ENCODE measurements around the gene MYO16.

The MYO16 gene

GRCh38 chr13:109154146-109154545 lies 524.7 kb downstream of the MYO16 start:
- DNase-seq (ENCODE audit: low read depth in 2 of 2) = no peak

GRCh38 chr13:109154546-109154945 lies 525.1 kb downstream of the MYO16 start:
- no peak for DNase-seq (ENCODE audit: low read depth in 2 of 2)

- no peak for DNase-seq (ENCODE audit: low read depth in 2 of 2)
Observed at GRCh38 chr13:109154966-109155761, 525.8 kb downstream of the MYO16 start.

- no peak for DNase-seq (ENCODE audit: low read depth in 2 of 2)
Observed at GRCh38 chr13:109156181-109156935, 526.9 kb downstream of the MYO16 start.

DNA sequence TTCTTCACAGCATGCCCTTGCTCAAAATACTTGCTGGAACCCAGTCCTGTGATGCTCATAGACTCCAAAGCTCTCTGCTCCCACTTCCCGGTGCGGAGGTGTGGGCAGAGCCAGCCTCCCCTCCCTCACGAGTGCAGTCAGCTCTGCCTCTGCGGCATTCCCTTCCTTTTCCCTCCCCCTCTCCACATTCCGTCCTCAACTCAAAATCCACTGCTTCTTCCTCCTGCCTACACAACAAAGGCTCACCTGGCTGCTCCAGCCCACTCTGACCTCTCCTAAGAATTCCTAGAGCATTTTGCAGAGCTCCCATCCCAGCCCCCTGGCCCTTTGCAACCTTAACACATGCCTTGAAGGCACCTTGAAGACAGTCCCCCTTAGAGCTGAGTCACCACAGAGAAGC lies 527.9 kb downstream of the MYO16 start:
- no peak for DNase-seq (ENCODE audit: low read depth in 2 of 2)

- no peak for DNase-seq (ENCODE audit: low read depth in 2 of 2)
Observed at GRCh38 chr13:109158383-109158782, 529.0 kb downstream of the MYO16 start.

DNA sequence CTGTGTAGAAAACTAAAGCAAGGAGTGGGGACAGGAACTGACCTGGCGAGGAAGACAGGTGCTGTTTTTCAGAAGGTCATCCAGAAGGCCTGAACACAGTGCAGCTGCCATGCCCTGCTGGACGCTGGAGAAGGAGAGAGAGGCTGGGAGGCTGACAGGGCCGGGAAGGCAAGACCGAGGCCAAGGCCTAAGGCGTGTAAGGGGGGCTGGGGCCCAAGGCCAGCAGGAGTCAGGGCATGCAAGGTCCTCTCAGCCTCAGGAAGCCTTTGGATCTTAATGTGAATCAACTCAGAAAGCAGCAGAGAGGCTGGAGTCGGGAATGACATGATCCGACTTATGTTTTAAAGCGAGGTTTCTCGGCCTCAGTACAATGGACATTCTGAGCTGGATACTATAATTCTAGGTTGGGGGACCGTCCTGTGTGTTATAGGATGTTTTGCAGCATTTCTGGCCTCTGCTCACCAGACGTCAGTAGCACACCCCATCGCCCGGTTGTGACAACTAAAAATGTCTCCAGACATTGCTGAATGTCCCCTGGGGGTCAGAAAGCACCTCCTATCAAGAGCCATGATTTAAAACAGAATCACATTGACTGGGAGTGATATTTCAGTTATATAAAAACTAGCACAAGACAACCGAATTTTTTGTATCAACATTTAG lies 530.4 kb downstream of the MYO16 start:
- no peak for DNase-seq (ENCODE audit: low read depth in 2 of 2)

DNA sequence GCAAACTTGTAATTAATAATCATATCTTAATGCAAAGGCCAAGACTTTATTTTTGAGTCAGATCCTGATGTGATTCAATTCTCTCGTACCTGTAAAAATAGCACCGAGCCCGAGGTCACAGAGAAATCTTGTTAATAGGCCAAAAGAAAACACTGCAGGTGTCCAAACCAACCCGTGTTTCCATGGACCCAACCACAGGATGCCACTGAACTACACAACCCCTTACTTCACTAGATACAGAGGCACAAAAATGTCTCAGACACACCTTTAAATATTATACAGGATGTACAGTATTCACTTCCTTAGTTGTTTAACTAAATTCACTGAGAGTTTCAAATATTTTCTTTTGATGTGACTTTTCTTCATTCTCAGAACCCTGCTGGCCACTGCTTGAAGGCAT lies 530.9 kb downstream of the MYO16 start:
- no peak for DNase-seq (ENCODE audit: low read depth in 2 of 2)

GRCh38 chr13:109160887-109161669 lies 531.7 kb downstream of the MYO16 start:
- DNase-seq (ENCODE audit: low read depth in 2 of 2) = no peak

GRCh38 chr13:109162248-109163036 lies 533.0 kb downstream of the MYO16 start:
- no peak for DNase-seq (ENCODE audit: low read depth in 2 of 2)

DNA sequence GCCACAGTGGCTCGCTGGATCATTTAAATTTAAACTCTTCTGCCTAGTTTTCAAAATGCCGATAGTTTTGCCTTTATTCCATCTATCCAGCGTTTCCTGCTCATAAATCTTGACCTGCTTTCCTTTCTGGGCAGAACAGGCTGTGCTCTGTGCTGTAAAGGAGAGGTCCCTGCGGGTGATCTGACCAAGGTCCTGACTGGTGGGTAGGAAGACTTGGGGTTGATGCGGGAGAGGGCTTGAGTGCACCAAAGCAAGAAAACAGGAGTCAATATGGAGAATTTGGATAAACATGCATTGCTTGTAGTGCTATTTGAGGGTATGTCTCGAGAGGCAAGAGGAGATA lies 533.6 kb downstream of the MYO16 start:
- DNase-seq (ENCODE audit: low read depth in 2 of 2) = no peak

DNA sequence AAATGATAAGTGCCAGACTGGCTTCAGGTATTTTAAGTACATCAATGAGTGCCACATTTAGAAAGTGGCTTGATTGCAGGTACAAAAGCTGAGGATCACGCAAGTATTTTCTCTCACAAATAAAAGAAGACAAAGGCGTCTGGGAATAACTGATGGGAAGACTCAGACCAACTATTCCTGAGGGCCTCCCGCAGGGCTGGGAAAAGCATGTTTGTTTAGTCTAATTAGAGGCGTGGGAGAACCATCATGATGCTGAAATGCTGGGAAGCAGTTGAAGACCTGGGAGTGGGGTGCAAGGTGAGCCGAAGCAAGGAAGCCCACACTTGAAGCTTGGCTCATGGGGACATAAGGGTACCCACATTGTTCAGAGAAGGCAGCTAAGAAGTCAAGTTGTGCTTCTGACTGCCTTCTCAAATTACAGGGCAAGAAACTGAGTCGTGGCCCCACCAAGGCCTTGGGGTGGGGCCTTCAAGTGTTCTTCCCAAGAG lies 536.0 kb downstream of the MYO16 start:
- DNase-seq (ENCODE audit: low read depth in 2 of 2) = no peak

GRCh38 chr13:109166804-109167203 lies 537.4 kb downstream of the MYO16 start:
- DNase-seq (ENCODE audit: low read depth in 2 of 2) = no peak

DNA sequence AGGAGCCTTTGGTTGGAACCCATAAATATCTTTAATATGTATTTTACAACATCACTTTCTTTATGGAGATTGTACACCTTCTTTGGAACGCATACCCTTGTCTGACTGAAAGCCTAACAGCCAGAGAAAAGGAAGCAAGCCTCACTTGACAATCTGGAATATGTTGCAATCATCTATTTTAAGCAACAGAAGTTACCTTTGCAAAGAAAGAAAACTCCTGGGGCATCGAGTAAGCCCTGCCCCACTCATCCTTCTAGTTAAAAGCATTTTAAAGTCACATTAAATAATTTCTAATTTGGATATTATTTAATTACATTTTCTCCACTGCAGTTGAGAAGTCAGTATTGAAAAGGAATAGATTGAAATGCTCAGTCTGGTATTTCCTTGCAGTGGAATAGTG lies 542.7 kb downstream of the MYO16 start:
- DNase-seq (ENCODE audit: low read depth in 2 of 2) = no peak

DNA sequence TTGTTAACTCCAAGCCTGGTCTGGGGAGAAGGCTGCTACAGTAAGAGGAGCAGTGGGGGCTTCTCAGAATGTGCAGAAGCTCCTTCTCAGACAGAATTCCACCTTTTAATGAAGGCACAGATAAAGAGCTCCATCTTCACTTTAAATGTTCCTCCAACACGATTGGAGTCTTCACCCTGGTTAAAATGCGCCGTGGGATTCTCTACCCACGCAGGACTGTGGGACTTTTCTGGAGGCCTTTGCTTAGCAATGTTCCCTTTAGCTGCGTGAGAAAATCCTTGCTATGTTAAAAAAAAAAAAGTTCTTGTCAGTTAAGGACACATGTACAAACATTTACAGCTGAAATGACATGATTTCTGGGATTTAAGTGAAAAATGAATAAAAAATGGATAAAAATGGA lies 546.3 kb downstream of the MYO16 start:
- DNase-seq (ENCODE audit: low read depth in 2 of 2) = no peak

GRCh38 chr13:109180905-109181425 lies 551.6 kb downstream of the MYO16 start:
- DNase-seq (ENCODE audit: low read depth in 2 of 2) = no peak

GRCh38 chr13:109182777-109183465 lies 553.5 kb downstream of the MYO16 start:
- no peak for DNase-seq (ENCODE audit: low read depth in 2 of 2)

DNA sequence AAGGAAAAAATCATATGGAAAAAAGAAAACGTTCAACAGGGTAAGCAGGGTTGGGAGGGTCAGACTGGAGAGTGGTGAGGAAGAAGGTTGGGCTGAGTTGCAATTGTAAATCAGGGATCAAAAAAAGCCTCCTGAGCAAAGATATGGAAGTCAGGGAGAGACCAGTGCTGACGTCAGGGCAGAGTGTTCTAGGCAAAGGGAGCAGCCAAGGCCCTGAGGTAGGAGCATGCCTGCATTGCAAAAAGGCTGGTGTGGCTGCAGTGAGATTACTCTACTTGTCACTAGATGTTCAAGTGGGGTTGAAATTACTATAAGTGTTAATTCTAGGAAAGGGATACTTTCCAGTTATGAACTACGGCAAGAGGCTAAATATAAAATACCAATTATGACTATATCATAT lies 562.0 kb downstream of the MYO16 start:
- DNase-seq (ENCODE audit: low read depth in 2 of 2) = no peak

GRCh38 chr13:109192306-109192705 lies 562.9 kb downstream of the MYO16 start:
- no peak for DNase-seq (ENCODE audit: low read depth in 2 of 2)

DNA sequence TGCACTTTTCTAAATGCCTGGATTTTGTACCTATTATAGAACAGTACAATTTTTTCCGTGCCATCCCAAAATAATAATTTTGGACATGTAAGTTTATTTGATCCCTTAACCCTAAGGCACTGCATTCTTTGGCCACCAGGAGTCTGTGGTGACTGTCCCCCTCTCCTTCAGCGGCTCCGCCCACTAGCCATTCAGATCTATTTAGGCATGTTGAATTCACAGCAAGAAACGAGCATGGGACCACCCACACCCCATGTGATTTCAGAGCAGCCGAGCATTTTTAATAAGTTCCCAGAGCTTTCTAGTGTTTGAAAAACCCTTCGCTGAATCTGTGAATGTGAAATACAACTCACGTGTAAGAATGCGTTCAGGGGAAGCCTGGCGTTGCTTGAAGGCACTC lies 567.5 kb downstream of the MYO16 start:
- no peak for DNase-seq (ENCODE audit: low read depth in 2 of 2)

Data from stimulated activated CD8-positive, alpha-beta memory T cell treated with anti-CD3 and anti-CD28 coated beads, Interleukin-2, amount 100 ng/mL, for 1 hour (primary cell).